Spleen (tissue), 11 donors: ENCODE data around the gene KRT40. TPM values are rescaled to one million over a fixed set of nuclear protein-coding genes. Genes with fewer than 3 reads are reported as not detected.

Source experiments
- DNase-seq: peaks from one replicate; pipeline ENCODE4 v3.0.0-alpha.2; 2020
- H3K27ac ChIP-seq, 8 donors: fragments of 200-600 bp; sonication (generic) in 7 of 8; 1 replicate in 4 of 8; 2 replicates in 4 of 8; pipeline versions ENCODE4 v1.5.0 to v1.8.0; 2016 to 2021; ENCODE audit warnings: inconsistent platforms in 4 of 8, mild to moderate bottlenecking in 4 of 8, moderate library complexity in 1 of 8
- H3K27me3 ChIP-seq, 7 donors: fragments of 200-600 bp; sonication (generic) in 6 of 7; replicated peaks in 1 of 7; 1 replicate in 4 of 7; 2 replicates in 3 of 7; pipeline versions ENCODE4 v1.5.0 to v1.8.0; 2016 to 2021; ENCODE audit warnings: inconsistent platforms in 3 of 7, mild to moderate bottlenecking in 1 of 7
- H3K36me3 ChIP-seq, 6 donors: fragments of 200-600 bp; sonication (generic) in 5 of 6; 1 replicate in 4 of 6; 2 replicates in 2 of 6; pipeline versions ENCODE4 v1.5.0 to v1.8.0; 2016 to 2021; ENCODE audit warnings: inconsistent platforms in 2 of 6
- H3K4me1 ChIP-seq, 6 donors: fragments of 200-600 bp; sonication (generic) in 5 of 6; 1 replicate in 3 of 6; 2 replicates in 3 of 6; pipeline versions ENCODE4 v1.5.0 to v1.8.0; 2016 to 2021; ENCODE audit warnings: inconsistent platforms in 3 of 6
- H3K4me3 ChIP-seq, 8 donors: fragments of 200-600 bp; sonication (generic) in 7 of 8; 1 replicate in 4 of 8; 2 replicates in 4 of 8; pipeline versions ENCODE4 v1.5.0 to v1.8.0; 2016 to 2021; ENCODE audit warnings: inconsistent platforms in 4 of 8, mild to moderate bottlenecking in 4 of 8, moderate library complexity in 2 of 8
- H3K9me3 ChIP-seq, 8 donors: fragments of 200-600 bp; sonication (generic) in 7 of 8; 1 replicate in 4 of 8; 2 replicates in 4 of 8; pipeline versions ENCODE4 v1.5.0 to v1.8.0; 2016 to 2021; ENCODE audit warnings: inconsistent platforms in 4 of 8
- CTCF ChIP-seq, 11 experiments: fragments of 200-600 bp in 7 of 11; fragments of 450-650 bp in 4 of 11; sonication (generic) in 4 of 11; IDR thresholded peaks in 8 of 11; conservative IDR thresholded peaks in 3 of 11; 1 replicate in 7 of 11; 2 replicates in 4 of 11; pipeline versions ENCODE4 v1.4.0 to v1.8.0; 2016 to 2021; ENCODE audit warnings: antibody characterized with exemption in 11 of 11, inconsistent platforms in 4 of 11, mild to moderate bottlenecking in 1 of 11
- POLR2A ChIP-seq, 3 donors: fragments of 450-650 bp; IDR thresholded peaks; one replicate each; pipeline ENCODE4 v1.5.1; 2017; ENCODE audit warnings: antibody characterized with exemption in 3 of 3, mild to moderate bottlenecking in 1 of 3
- POLR2AphosphoS5 ChIP-seq, 3 donors: sonication (generic); formaldehyde crosslinking; IDR thresholded peaks; one replicate each; pipeline ENCODE4 v1.5.1; 2017; ENCODE audit warnings: antibody characterized with exemption in 3 of 3
- WGBS, 5 donors: extraction: QIAGEN DNeasy Blood & Tissue Kit in 3 of 5; methylation state at CpG; one replicate each; pipeline versions ENCODE4 v1.1.5 to v1.1.7; 2013 to 2018; 5-methylcytosine and 5-hydroxymethylcytosine counted together
- intact Hi-C: fragments of 100-400 bp; cut with DNase I; formaldehyde crosslinking; loops from one replicate; pipeline ENCODE4 v1.15.0; 2023; ENCODE audit warnings: low total_unique reads
- polyA plus RNA-seq, 3 donors: library from polyadenylated mRNA; stranded (reverse); fragments of 200-250 nt; gene quantifications; one replicate each; pipeline ENCODE4 v1.2.1, GENCODE V29; 2013
- total RNA-seq, 7 donors: library from RNA; depleted of rRNA in 3 of 7; stranded (reverse); fragments of >200 nt in 3 of 7; fragmentation: NEBNext Ultra II Directional in 4 of 7; extraction: Animal tissue kit (Norgen Biotek cat#: 25700) in 4 of 7; gene quantifications; one replicate each; pipeline versions ENCODE4 v1.1.0 to v1.2.1, GENCODE V29; 2016 to 2021
- donor health status: healthy with polysubstance abuse.
- donor health status: DM: no; HTN: no; CAD: no; lungs with moderate emphysema.
- donor health status: DM: no; HTN: no; CAD: no.
- donor health status: Bipolar disorder and iron deficiency.
- donor health status: healthy.
- donor health status: DM: no; HTN: no; CAD: no.
- donor health status: DM: yes; HTN: yes; CAD: no.

Gene KRT40
- total and polyA plus RNA-seq, 10 donors = not detected

GRCh38 chr17:40962059-40962561 lies 22.0 kb downstream of the KRT40 start:
- TF ChIP-seq POLR2AphosphoS5 (IDR thresholded peaks at IDR 0.05) (no peak), CTCF (IDR thresholded peaks at IDR 0.05 in 8 of 11, conservative IDR thresholded peaks at IDR 0.05 in 3 of 11) (no peak), POLR2A (IDR thresholded peaks at IDR 0.05) (no peak)
- H3K4me3 ChIP-seq = no peak overlapping the region
- no peak for DNase-seq
- no peak overlapping the region for H3K27ac ChIP-seq
- intact Hi-C loops = no loop called here
- H3K27me3 ChIP-seq = peaks cover 0 to 6% (median 0%) of the 10 kb centered on the region in 7 donors
- no peaks in the 10 kb centered on the region for H3K9me3 ChIP-seq
- WGBS, 5 donors = 81 to 89% (median 83%) methylated on average over 4 of the region's 4 CpGs
- no peaks in the 10 kb centered on the region for H3K4me1 ChIP-seq
- no peaks in the 10 kb centered on the region for H3K36me3 ChIP-seq

GRCh38 chr17:40961591-40961990 lies 22.5 kb downstream of the KRT40 start:
- H3K4me1 ChIP-seq = no peaks in the 10 kb centered on the region
- peaks cover 0 to 6% (median 0%) of the 10 kb centered on the region in 7 donors for H3K27me3 ChIP-seq
- no peak for DNase-seq
- 75 to 100% (median 87%) methylated on average over 1 of the region's 1 CpG for WGBS, 5 donors
- no peak overlapping the region for H3K27ac ChIP-seq
- TF ChIP-seq CTCF (IDR thresholded peaks at IDR 0.05 in 8 of 11, conservative IDR thresholded peaks at IDR 0.05 in 3 of 11) (no peak), POLR2A (IDR thresholded peaks at IDR 0.05) (no peak), POLR2AphosphoS5 (IDR thresholded peaks at IDR 0.05) (no peak)
- no peak overlapping the region for H3K4me3 ChIP-seq
- intact Hi-C loops = no loop called here
- no peaks in the 10 kb centered on the region for H3K36me3 ChIP-seq
- H3K9me3 ChIP-seq = no peaks in the 10 kb centered on the region

GRCh38 chr17:40960144-40960543 lies 24.0 kb downstream of the KRT40 start:
- intact Hi-C loops = no loop called here
- no peaks in the 10 kb centered on the region for H3K9me3 ChIP-seq
- H3K36me3 ChIP-seq = no peaks in the 10 kb centered on the region
- H3K4me1 ChIP-seq = no peaks in the 10 kb centered on the region
- peak overlapping the region in 3 of 8 donors; percentile 14 to 35 (median 21) for H3K4me3 ChIP-seq
- H3K27ac ChIP-seq = peak overlapping the region in 1 of 8 donors; percentile 5
- DNase-seq = no peak
- WGBS, 5 donors = 72 to 85% (median 75%) methylated on average over 10 of the region's 10 CpGs
- no peak for TF ChIP-seq POLR2A (IDR thresholded peaks at IDR 0.05)
- TF ChIP-seq POLR2AphosphoS5 (IDR thresholded peaks at IDR 0.05) = no peak
- no peak for TF ChIP-seq CTCF (IDR thresholded peaks at IDR 0.05 in 8 of 11, conservative IDR thresholded peaks at IDR 0.05 in 3 of 11)
- peaks cover 0 to 6% (median 0%) of the 10 kb centered on the region in 7 donors for H3K27me3 ChIP-seq

GRCh38 chr17:40958086-40958953 lies 25.8 kb downstream of the KRT40 start:
- no peak overlapping the region for H3K27ac ChIP-seq
- peaks cover 0 to 13% (median 0%) of the 10 kb centered on the region in 7 donors for H3K27me3 ChIP-seq
- intact Hi-C loops = no loop called here
- H3K4me1 ChIP-seq = no peaks in the 10 kb centered on the region
- TF ChIP-seq POLR2AphosphoS5 (IDR thresholded peaks at IDR 0.05) (no peak), CTCF (IDR thresholded peaks at IDR 0.05 in 8 of 11, conservative IDR thresholded peaks at IDR 0.05 in 3 of 11) (no peak), POLR2A (IDR thresholded peaks at IDR 0.05) (no peak)
- no peak overlapping the region for H3K4me3 ChIP-seq
- WGBS, 5 donors = 84 to 91% (median 85%) methylated on average over 12 of the region's 12 CpGs
- H3K9me3 ChIP-seq = no peaks in the 10 kb centered on the region
- H3K36me3 ChIP-seq = no peaks in the 10 kb centered on the region
- DNase-seq = no peak
